ENCODE data around the gene AURKA. TPM values are rescaled to one million over a fixed set of nuclear protein-coding genes. Genes with fewer than 3 reads are reported as not detected.

AURKA gene
- total and polyA plus RNA-seq, 8 donors: 3.7 to 28.8 (median 17.2) TPM

- no peak overlapping the region for H3K4me3 ChIP-seq
- ATAC-seq (peak; percentile 17), DNase-seq (no peak)
- H3K27me3 ChIP-seq: no peaks in the 10 kb centered on the region
- peak overlapping the region; percentile 20 to 66 for H3K27ac ChIP-seq
- intact Hi-C loops (cut with DNase I): no loop called here
- H3K9me3 ChIP-seq: no peaks in the 10 kb centered on the region
- no peak for TF ChIP-seq CTCF (IDR thresholded peaks at IDR 0.05)
- H3K4me1 ChIP-seq: peaks cover 29 to 69% of the 10 kb centered on the region in 2 donors
- H3K36me3 ChIP-seq: no peaks in the 10 kb centered on the region
Observed at GRCh38 chr20:56427797-56428196, 35.8 kb upstream of the AURKA start.

GRCh38 chr20:56426926-56427325, 34.9 kb upstream of the AURKA start:
- peaks cover 36 to 78% of the 10 kb centered on the region in 2 donors for H3K4me1 ChIP-seq
- ATAC-seq: no peak
- H3K36me3 ChIP-seq: no peaks in the 10 kb centered on the region
- intact Hi-C loops (cut with DNase I): no loop called here
- H3K9me3 ChIP-seq: no peaks in the 10 kb centered on the region
- H3K27me3 ChIP-seq: no peaks in the 10 kb centered on the region
- H3K4me3 ChIP-seq: no peak overlapping the region
- H3K27ac ChIP-seq: peak overlapping the region in 1 of 2 donors; percentile 66
- no peak for DNase-seq
- no peak for TF ChIP-seq CTCF (IDR thresholded peaks at IDR 0.05)

- TF ChIP-seq CTCF (IDR thresholded peaks at IDR 0.05): no peak
- DNase-seq: no peak
- Histone ChIP-seq H3K9me3 (no peaks in the 10 kb centered on the region), H3K36me3 (no peaks in the 10 kb centered on the region), H3K4me3 (no peak overlapping the region), H3K27me3 (no peaks in the 10 kb centered on the region), H3K4me1 (peaks cover 36 to 87% of the 10 kb centered on the region in 2 donors), H3K27ac (no peak overlapping the region)
- ATAC-seq: no peak
- intact Hi-C loops (cut with DNase I): no loop called here
Observed at GRCh38 chr20:56426026-56426425, 34.0 kb upstream of the AURKA start.

- Histone ChIP-seq H3K4me1 (peaks cover 35 to 89% of the 10 kb centered on the region in 2 donors), H3K4me3 (no peak overlapping the region), H3K9me3 (no peaks in the 10 kb centered on the region), H3K27ac (no peak overlapping the region), H3K36me3 (no peaks in the 10 kb centered on the region), H3K27me3 (no peaks in the 10 kb centered on the region)
- intact Hi-C loops (cut with DNase I): no loop called here
- DNase-seq: no peak
- ATAC-seq: no peak
- TF ChIP-seq CTCF (IDR thresholded peaks at IDR 0.05): no peak
Observed at GRCh38 chr20:56424931-56425330, 32.9 kb upstream of the AURKA start.

GRCh38 chr20:56423886-56424285, 31.9 kb upstream of the AURKA start:
- ATAC-seq: no peak
- H3K27ac ChIP-seq: peak overlapping the region in 1 of 2 donors; percentile 62
- no peak overlapping the region for H3K4me3 ChIP-seq
- no peaks in the 10 kb centered on the region for H3K27me3 ChIP-seq
- intact Hi-C loops (cut with DNase I): no loop called here
- no peaks in the 10 kb centered on the region for H3K9me3 ChIP-seq
- DNase-seq: peak in 2 of 4 donors; percentile 69 to 78
- peaks cover 24 to 89% of the 10 kb centered on the region in 2 donors for H3K4me1 ChIP-seq
- TF ChIP-seq CTCF (IDR thresholded peaks at IDR 0.05): no peak
- no peaks in the 10 kb centered on the region for H3K36me3 ChIP-seq

All from left lung (tissue), 10 donors.